GM23248 (cell line): ENCODE data around the gene HSPA12B. TPM values are rescaled to one million over a fixed set of nuclear protein-coding genes. Genes with fewer than 3 reads are reported as not detected.
A peak's percentile ranks its signal among the peaks of the same experiment; 100 is the strongest.

Experiments used
- DNase-seq: peaks from one replicate; pipeline ENCODE4 v3.0.0-alpha.2; 2015
- H2AFZ ChIP-seq: fragments of 200-600 bp; sonication (generic); 2 replicates; pipeline ENCODE4 v1.6.1; 2016; ENCODE audit warnings: antibody characterized with exemption
- H3F3A ChIP-seq: fragments of 200-600 bp; sonication (generic); 2 replicates; pipeline ENCODE4 v1.6.1; 2016; ENCODE audit warnings: mild to moderate bottlenecking, antibody characterized with exemption, mixed run types; ENCODE audit not compliant: insufficient read depth
- H3K27ac ChIP-seq: fragments of 200-600 bp; sonication (generic); 2 replicates; pipeline ENCODE4 v1.5.1; 2016; ENCODE audit warnings: mild to moderate bottlenecking
- H3K27me3 ChIP-seq: fragments of 200-600 bp; sonication (generic); replicated peaks from 2 replicates; pipeline ENCODE4 v1.6.1; 2016; ENCODE audit warnings: mild to moderate bottlenecking; ENCODE audit not compliant: insufficient read depth
- H3K36me3 ChIP-seq: fragments of 200-600 bp; sonication (generic); 2 replicates; pipeline ENCODE4 v1.6.1; 2016; ENCODE audit warnings: low read depth, mild to moderate bottlenecking
- H3K4me1 ChIP-seq: fragments of 200-600 bp; sonication (generic); 2 replicates; pipeline ENCODE4 v1.6.1; 2016; ENCODE audit warnings: mild to moderate bottlenecking; ENCODE audit not compliant: insufficient read depth
- H3K4me2 ChIP-seq: fragments of 200-600 bp; sonication (generic); one replicate; pipeline ENCODE4 v1.6.1; 2016; ENCODE audit warnings: mild to moderate bottlenecking; ENCODE audit not compliant: unreplicated experiment
- H3K4me3 ChIP-seq: fragments of 200-600 bp; sonication (generic); 2 replicates; pipeline ENCODE4 v1.5.1; 2016; ENCODE audit warnings: mild to moderate bottlenecking
- H3K79me2 ChIP-seq: fragments of 200-600 bp; sonication (generic); 2 replicates; pipeline ENCODE4 v1.6.1; 2016; ENCODE audit warnings: mild to moderate bottlenecking; ENCODE audit not compliant: insufficient read depth
- H3K9ac ChIP-seq: fragments of 200-600 bp; sonication (generic); 2 replicates; pipeline ENCODE4 v1.6.1; 2016; ENCODE audit warnings: mild to moderate bottlenecking
- H3K9me2 ChIP-seq: fragments of 200-600 bp; sonication (generic); 2 replicates; pipeline ENCODE4 v1.6.1; 2016; ENCODE audit warnings: mixed run types, mild to moderate bottlenecking, moderate library complexity; ENCODE audit not compliant: insufficient read depth
- H3K9me3 ChIP-seq: fragments of 200-600 bp; sonication (generic); one replicate; pipeline ENCODE4 v1.6.1; 2017; ENCODE audit warnings: low read depth
- H4K20me1 ChIP-seq: fragments of 200-600 bp; sonication (generic); 2 replicates; pipeline ENCODE4 v1.6.0; 2016; ENCODE audit not compliant: insufficient read depth
- EZH2 ChIP-seq: fragments of 200-600 bp; sonication (generic); IDR thresholded peaks from 2 replicates; pipeline ENCODE4 v1.6.1; 2018; ENCODE audit warnings: antibody characterized with exemption, mild to moderate bottlenecking; ENCODE audit not compliant: insufficient read depth, poor library complexity, severe bottlenecking
- EZH2phosphoT487 ChIP-seq: fragments of 200-600 bp; sonication (generic); IDR thresholded peaks from 2 replicates; pipeline ENCODE4 v1.6.1; 2018; ENCODE audit warnings: antibody characterized with exemption, moderate library complexity, mild to moderate bottlenecking, low read depth; ENCODE audit not compliant: insufficient read depth
- WGBS, 2 experiments: methylation state at CpG; one replicate each; pipeline ENCODE4 v1.1.6; 2015 to 2017; ENCODE audit warnings: low lambda C conversion rate in 2 of 2, low coverage in 1 of 2; ENCODE audit errors: missing lambda C conversion rate in 2 of 2; 5-methylcytosine and 5-hydroxymethylcytosine counted together
- in situ Hi-C: fragments of 300-500 bp; cut with MboI; formaldehyde crosslinking; loops from 2 replicates; pipeline ENCODE4 v1.15.0; 2020
- polyA plus RNA-seq: library from polyadenylated mRNA; unstranded; fragments of >200 nt; fragmentation: Nextera tagmentation; extraction: Ambion mirVana; gene quantifications from 2 replicates; pipeline ENCODE4 v1.2.1, GENCODE V29; 2016
- total RNA-seq: library from RNA; depleted of rRNA; stranded (reverse); fragments of >200 nt; shearing (Covaris generic); gene quantifications from 2 replicates; pipeline ENCODE4 v1.2.3, GENCODE V29; 2014

HSPA12B gene
- total and polyA plus RNA-seq, 2 experiments from 2014 or later: 0.11 TPM; not detected in 1

DNA sequence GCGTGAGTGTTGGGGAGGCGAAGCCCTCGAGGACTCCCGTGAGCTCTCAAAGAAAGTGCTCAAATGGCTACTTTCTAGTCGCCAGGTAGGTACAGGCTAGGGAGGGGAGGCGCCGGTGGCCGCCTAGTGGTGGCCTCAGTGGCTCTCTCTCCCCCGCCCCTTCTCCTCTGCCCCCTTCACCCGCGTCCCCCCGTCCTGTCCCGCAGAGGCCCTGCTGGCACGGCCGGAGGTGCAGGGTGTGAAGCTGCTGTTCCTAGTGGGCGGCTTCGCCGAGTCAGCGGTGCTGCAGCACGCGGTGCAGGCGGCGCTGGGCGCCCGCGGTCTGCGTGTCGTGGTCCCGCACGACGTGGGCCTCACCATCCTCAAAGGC, 18.8 kb downstream of the HSPA12B start:
- in situ Hi-C loops: no loop called here
- H3K9me2 ChIP-seq: no peaks in the 10 kb centered on the region
- no peak overlapping the region for H3K9ac ChIP-seq
- DNase-seq: no peak
- TF ChIP-seq EZH2: no peak
- TF ChIP-seq EZH2phosphoT487: no peak
- H4K20me1 ChIP-seq: no peaks in the 10 kb centered on the region
- H2AFZ ChIP-seq: no peak overlapping the region
- no peaks in the 10 kb centered on the region for H3K9me3 ChIP-seq
- H3K4me1 ChIP-seq: no peaks in the 10 kb centered on the region
- no peak overlapping the region for H3K27ac ChIP-seq
- no peak overlapping the region for H3K4me3 ChIP-seq
- H3K79me2 ChIP-seq: no peaks in the 10 kb centered on the region
- no peaks in the 10 kb centered on the region for H3K36me3 ChIP-seq
- no peaks in the 10 kb centered on the region for H3K27me3 ChIP-seq
- no peaks in the 10 kb centered on the region for H3F3A ChIP-seq
- no peak overlapping the region for H3K4me2 ChIP-seq
- 95 to 96% methylated on average over 24 to 30 of the region's 31 CpGs for WGBS, 2 experiments

- WGBS, 2 experiments: 87 to 93% methylated on average over 49 to 94 of the region's 95 CpGs
- H3K4me3 ChIP-seq: no peak overlapping the region
These were observed 19.3 kb downstream of the HSPA12B start for GRCh38 chr20:3751675-3752385.

DNA sequence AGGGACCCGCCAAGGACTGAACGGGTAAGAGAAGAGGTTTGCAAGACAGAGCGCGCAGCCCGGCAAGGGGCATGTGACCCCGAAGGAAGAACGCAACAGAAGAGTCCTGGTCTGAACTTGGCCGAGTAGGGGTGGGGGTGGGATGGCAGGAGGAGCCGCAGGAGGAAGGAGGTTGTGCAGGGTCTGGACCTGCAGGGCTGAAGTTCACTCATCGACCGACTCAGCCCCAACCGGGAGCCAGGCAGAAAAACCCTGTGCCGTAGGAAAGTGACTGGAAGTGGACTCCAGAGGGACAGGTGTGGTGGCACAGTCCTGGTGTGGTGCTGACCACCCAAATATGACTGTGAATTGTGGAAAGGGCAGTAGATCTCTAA, 19.9 kb downstream of the HSPA12B start:
- Histone ChIP-seq H3K36me3 (no peaks in the 10 kb centered on the region), H3K27ac (no peak overlapping the region), H3F3A (no peaks in the 10 kb centered on the region), H2AFZ (no peak overlapping the region), H3K9ac (no peak overlapping the region), H3K4me1 (no peaks in the 10 kb centered on the region), H3K4me2 (no peak overlapping the region), H3K9me3 (no peaks in the 10 kb centered on the region), H3K4me3 (no peak overlapping the region), H3K9me2 (no peaks in the 10 kb centered on the region), H3K27me3 (no peaks in the 10 kb centered on the region), H4K20me1 (no peaks in the 10 kb centered on the region), H3K79me2 (no peaks in the 10 kb centered on the region)
- no peak for DNase-seq
- in situ Hi-C loops: no loop called here
- WGBS, 2 experiments: 87 to 89% methylated on average over 13 of the region's 13 CpGs
- TF ChIP-seq EZH2phosphoT487 (no peak), EZH2 (no peak)

More at GRCh38 chr20:3751675-3752385, 19.3 kb downstream of the HSPA12B start:
- Histone ChIP-seq H4K20me1 (no peaks in the 10 kb centered on the region), H3K79me2 (no peaks in the 10 kb centered on the region), H3K9ac (no peak overlapping the region), H3K27me3 (no peaks in the 10 kb centered on the region), H2AFZ (no peak overlapping the region), H3F3A (no peaks in the 10 kb centered on the region), H3K4me1 (no peaks in the 10 kb centered on the region), H3K9me2 (no peaks in the 10 kb centered on the region), H3K4me2 (no peak overlapping the region), H3K9me3 (no peaks in the 10 kb centered on the region), H3K36me3 (no peaks in the 10 kb centered on the region), H3K27ac (no peak overlapping the region)
- no peak for DNase-seq
- in situ Hi-C loops: no loop called here
- no peak for TF ChIP-seq EZH2phosphoT487
- TF ChIP-seq EZH2: no peak

GRCh38 chr20:3753098-3753497, 20.6 kb downstream of the HSPA12B start:
- Histone ChIP-seq H3K9me2 (no peaks in the 10 kb centered on the region), H3K27me3 (no peaks in the 10 kb centered on the region), H2AFZ (no peak overlapping the region), H3K27ac (no peak overlapping the region), H3K9ac (no peak overlapping the region), H3F3A (no peaks in the 10 kb centered on the region), H3K9me3 (no peaks in the 10 kb centered on the region), H4K20me1 (no peaks in the 10 kb centered on the region), H3K4me1 (no peaks in the 10 kb centered on the region), H3K36me3 (no peaks in the 10 kb centered on the region; the same call in 1 of the 2 replicates), H3K79me2 (no peaks in the 10 kb centered on the region), H3K4me3 (no peak overlapping the region), H3K4me2 (no peak overlapping the region)
- TF ChIP-seq EZH2phosphoT487 (no peak), EZH2 (no peak)
- in situ Hi-C loops: no loop called here
- peak; percentile 79 for DNase-seq
- 22 to 30% methylated on average over 4 of the region's 4 CpGs for WGBS, 2 experiments
